HG02938 (cell line): ENCODE measurements around the gene ELOVL1.
"Not testable (repeated sequence)": the region's sequence is repeated elsewhere in the genome, so short reads cannot be mapped to it uniquely, and the experiment has no call there.

ENCODE experiments used
- ATAC-seq: cut with Tn5 transposase; IDR thresholded peaks from one replicate; pipeline ENCODE4 v1.9.1; 2021; ENCODE audit warnings: mild to moderate bottlenecking, moderate library complexity; ENCODE audit not compliant: unreplicated experiment

ELOVL1 gene

DNA sequence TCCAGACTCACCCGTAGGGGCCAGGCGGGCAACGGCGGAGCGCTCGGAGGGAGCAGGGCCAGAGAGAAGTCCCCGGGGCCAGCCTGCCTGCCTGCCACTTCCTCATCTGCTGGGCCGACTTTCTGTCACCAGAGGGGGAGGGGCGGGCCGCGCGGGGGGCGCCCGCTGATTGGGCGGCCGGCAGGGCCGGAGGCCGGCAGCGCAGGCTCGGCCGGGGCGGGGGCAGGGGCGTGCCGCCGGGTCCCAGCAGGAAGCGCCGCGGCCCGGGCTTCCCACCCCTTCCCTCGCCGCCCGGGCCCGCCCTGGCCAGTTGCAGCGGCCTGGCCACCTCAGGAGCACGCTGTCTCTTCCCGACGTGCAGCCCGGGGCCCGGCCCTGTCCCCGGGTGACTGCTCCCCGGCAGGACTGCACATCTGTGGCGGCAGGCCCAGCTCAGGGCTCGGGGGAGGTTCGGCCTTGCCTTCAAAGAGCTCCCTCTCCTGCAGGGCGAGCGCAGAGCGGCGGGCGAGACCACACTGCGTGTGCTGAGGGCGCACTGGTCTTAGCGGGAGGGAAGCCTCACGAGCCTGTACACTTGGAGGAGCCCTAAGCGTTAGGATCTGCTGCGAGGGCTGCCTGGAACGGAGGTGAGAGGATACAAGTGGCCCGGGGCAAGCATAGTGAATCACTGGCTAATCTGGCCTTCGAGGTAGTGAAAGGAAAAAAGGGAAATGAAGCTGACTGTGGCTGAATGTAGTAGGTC, at the start of gene ELOVL1:
Gene ELOVL1 (minus strand): TSS at position 108 of the 742 bp plus-strand sequence. CDS start 2,402 bp downstream, outside the sequence.
- ATAC-seq: peak; percentile 50

DNA sequence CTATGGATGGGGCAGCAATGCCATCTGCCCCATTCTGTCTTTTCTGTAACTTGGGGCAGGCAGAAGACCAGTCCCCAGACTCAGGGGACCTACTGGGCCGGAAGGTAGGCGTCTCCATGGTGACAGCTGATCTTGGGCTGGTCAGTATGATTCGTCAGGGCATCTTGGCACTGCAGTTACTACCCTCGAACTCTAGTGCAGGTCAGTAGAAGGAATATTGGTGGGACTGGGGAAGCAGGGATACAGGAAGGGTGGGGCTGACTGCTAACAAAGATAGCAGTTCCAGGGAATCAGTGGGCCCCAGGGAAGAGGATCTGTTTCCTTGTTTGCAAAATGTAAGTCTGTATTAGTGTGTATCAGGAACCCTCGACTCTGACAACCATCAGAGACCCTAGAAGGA, 48.1 kb upstream of the ELOVL1 start:
- ATAC-seq: no peak

DNA sequence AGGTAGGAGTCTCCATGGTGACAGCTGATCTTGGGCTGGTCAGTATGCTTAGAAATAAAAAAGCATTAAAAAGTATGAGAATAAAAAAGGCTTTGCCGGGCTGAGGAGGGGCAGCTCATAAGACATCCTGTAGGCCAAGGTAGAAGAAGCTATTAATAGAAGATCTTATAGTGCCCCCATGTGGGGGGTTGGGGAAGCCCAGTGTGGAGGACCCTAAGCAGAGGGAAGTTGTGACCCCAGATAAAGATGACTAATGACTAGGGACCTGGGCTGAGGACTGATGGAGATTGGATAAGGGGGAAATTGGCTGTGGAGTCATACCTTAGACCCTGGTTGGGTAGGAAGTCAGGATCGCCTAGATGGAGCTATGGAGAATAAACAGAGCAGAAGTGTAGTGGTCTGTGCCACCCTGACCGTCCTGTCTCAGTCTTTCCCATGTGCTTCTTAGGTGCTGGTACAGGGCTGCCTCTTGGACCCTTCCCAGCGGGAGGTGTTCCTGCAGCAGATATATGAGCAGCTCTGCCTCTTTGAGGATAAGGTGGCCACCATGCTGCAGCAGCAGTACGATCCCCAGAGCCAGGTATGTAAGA, 46.9 kb upstream of the ELOVL1 start:
- ATAC-seq: no peak

DNA sequence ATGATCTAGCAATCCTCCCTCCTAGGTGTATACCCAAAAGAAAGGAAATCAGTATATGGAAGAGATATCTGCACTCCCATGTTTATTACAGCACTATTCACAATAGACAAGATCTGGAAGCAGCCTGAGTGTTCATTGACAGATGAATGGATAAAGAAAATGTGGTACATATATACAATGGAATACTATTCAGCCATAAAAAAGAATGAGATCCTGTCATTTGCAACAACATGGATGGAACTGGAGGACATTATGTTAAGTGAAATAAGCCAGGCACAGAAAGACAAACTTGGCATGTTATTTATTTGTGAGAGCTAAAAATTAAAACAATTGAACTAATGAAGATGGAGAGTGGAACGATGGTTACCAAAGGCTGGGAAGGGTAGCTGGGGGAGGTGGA, 45.6 kb upstream of the ELOVL1 start:
- not testable (repeated sequence) for ATAC-seq

DNA sequence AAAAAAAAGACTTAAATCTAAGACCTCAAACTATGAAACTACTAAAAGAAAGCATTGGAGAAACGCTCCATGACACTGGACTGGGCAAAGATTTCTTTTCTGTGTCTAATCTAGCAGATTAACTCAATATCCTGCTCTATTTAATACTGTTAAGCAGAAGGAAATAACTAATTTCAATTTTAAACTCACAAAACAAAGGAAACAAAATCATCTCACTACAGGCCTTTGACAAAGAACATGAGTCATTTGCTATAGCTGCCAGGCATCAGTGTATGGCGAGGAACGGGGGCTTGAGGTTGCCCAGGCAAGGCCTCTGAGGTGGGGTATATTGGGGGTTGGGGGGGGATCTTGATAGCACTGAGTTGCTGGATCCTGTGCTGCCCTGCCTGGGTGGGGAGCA, 42.8 kb upstream of the ELOVL1 start:
- ATAC-seq: no peak

DNA sequence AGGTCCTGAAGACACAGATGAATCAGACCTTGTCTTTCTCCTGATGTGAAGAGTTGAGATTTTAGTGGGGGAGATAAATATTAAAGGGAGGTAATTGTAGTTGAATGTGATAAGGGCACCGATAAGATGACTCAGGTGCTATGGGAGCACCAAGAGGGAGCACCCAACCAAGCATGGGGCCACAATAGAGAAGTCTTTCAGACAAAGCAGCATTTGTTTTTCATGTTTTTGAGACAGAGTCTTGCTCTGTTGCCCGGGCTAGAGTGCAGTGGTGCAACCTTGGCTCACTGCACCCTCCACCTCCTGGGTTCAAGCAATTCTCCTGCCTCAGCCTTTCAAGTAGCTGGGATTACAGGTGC, 38.0 kb upstream of the ELOVL1 start:
- ATAC-seq: no peak

DNA sequence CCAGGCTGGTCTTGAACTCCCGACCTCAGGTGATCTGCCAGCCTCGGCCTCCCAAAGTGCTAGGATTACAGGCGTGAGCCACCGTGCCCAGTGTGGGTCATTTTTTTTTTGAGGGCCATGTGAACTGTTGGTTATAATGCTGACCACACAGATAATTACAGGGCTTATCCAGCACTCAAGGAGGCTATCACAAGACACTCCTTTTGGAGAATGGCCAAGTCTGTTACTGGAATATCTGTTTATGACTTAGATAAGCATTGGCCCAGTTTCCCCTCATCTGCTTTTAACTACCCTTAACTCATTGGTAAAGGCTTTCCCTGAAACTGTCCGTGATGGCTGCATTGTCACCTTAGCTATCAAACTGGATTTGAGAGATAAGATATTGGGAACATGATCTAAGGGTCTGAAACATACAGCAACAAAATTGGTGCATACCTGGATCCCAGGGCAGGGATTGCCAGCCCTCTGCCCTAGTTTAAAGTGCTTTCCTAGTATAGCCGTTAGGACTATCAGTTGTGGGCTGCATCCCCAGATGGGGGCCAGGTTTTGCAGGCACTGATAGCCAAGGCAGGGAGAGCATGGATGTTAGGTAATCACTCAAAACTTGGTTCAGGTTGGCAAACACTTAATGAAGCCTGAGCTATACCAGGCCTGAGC, 37.5 kb upstream of the ELOVL1 start:
- ATAC-seq: no peak

DNA sequence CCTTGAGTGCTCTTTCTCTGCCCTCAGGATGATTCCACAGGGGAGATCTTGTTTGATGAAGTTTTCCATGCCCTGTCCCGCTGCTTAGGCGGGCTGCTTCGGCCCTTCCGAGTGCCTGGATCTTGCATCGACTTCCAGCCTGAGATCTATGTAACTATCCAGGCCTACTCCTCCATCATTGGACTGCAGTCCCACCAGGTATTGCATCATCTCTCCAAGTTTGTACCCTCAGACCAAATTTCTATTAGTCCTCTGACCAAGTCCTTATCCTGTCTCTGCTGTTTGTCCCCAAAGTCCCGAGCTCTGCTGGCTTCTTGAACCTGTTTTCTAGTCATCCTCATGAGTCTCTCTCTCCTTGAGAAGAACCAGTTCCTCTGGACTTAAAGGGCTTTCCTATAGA, 36.5 kb upstream of the ELOVL1 start:
- ATAC-seq: no peak

DNA sequence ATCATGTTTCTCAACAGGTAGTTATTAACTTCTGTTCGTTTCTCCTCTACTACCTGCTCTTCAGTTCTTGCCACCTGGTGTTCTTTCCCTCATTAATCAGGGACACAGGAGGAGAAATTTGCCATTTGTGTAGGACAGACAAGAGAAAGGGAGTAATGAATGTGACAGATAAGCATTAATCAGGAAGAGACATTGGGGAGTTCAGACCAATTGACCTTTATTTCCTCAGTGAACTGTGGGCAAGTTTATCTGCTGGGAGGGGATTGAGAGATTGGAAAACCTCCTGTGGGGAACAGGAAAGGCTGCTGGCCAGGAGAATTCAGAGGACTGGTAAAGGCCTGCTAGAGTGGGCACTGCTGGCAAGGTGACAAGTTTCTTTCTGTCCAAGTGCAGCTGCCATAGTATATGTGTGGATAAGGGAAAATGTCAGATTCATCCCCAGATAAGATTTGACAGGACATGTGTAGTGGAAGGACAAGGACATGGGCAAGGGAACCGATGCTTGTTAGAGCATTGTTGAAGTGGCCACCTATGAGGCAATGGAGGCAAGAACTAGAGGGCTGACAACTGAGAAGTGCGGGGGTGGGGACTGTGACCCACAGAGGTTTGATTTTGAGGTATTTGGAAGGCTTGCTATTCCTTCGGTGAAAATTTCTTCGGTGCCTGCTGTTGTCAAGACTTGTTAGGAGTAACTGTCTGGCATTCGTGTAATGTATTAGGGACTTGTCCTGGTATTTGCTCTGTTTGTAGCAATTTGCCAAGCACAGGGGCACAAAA, 34.5 kb upstream of the ELOVL1 start:
- no peak for ATAC-seq

DNA sequence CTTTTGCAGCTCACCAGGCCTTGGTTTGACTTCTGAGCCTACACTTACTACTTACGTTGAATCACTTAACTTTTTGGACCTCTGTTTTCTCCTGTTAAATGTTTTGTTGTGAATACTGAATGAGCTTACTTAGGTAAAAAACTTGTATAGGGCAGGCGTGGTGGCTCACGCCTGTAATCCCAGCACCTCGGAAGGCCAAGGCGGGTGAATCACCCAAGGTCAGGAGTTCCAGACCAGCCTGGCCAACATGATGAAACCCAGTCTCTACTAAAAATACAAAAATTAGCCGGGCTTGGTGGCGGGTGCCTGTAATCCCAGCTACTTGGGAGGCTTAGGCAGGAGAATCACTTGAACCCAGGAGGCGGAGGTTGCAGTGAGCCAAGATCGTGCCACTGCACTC, 32.6 kb upstream of the ELOVL1 start:
- ATAC-seq: not testable (repeated sequence)

DNA sequence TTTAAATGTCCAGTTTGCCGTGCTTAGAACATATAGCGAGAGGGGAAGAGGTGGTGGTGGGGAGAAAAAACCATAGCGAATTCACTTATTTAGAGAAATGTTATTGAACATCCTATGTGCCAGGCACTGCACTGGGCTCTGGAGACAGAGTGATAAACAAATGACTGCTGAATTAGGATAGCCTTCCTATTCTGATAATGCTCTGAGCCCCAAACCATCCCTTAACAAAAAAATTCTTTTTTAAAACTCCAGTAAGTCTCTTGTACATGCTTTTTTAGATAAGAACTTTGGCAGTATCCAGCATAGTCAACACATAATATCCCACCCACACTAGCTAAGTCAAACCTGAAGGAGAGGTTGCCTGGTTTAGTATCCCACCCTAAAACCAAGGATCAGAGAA, 30.4 kb upstream of the ELOVL1 start:
- no peak for ATAC-seq

DNA sequence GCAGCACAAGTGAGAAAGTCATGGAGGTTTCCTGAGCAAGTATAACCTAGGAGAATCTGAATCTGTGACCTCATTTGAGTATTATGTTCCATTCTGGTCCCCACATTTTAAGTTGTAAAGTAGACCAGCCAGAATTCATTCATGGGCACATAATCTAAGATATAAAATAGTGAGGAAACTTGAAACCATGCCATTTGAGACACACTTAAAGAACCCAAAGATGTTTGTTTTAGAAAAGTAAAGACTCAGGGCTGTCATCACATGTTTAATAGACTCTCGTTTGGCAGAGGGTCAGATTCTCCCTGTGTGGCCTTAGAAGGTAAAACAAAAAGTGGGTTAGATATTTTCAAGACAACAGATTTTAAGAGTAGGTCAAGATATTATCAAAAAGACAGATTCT, 28.2 kb upstream of the ELOVL1 start:
- no peak for ATAC-seq

DNA sequence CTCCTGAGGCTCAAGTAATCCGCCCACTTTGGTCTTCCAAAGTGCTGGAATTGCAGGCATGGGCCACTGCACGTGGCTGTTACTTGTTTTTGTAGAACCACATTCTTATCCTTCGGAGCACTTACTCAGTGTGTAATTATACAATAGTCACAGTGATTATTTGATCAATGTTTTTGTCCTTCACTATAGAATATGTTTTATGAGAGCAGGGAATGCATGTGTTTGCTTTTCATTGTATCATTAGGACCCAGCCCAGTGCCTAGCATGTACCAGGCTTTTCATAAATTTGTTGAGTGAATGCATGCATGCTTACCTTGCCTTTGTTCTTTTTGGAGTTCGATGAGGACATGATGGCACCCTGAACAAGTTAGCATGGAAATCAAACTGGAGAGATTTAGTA, 27.7 kb upstream of the ELOVL1 start:
- ATAC-seq: no peak

DNA sequence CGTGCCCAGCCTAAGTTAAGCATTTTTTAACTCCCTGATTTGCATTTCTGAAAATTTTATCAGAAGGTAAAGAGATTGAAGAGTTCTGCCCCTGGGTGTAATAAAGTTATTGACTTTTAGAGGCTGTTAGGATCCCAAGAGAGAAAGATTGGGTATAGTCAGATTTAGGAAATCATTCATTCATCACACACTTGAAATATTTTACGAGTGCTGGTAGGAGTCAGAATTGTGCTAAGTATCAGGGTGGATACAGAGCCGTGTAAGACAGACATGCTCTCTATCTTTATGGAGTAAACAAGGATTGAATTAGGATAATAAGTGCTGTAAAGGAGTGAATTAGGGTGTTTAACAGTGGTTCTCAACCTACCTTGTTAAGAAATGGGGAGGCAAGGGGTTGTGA, 24.9 kb upstream of the ELOVL1 start:
- no peak for ATAC-seq

DNA sequence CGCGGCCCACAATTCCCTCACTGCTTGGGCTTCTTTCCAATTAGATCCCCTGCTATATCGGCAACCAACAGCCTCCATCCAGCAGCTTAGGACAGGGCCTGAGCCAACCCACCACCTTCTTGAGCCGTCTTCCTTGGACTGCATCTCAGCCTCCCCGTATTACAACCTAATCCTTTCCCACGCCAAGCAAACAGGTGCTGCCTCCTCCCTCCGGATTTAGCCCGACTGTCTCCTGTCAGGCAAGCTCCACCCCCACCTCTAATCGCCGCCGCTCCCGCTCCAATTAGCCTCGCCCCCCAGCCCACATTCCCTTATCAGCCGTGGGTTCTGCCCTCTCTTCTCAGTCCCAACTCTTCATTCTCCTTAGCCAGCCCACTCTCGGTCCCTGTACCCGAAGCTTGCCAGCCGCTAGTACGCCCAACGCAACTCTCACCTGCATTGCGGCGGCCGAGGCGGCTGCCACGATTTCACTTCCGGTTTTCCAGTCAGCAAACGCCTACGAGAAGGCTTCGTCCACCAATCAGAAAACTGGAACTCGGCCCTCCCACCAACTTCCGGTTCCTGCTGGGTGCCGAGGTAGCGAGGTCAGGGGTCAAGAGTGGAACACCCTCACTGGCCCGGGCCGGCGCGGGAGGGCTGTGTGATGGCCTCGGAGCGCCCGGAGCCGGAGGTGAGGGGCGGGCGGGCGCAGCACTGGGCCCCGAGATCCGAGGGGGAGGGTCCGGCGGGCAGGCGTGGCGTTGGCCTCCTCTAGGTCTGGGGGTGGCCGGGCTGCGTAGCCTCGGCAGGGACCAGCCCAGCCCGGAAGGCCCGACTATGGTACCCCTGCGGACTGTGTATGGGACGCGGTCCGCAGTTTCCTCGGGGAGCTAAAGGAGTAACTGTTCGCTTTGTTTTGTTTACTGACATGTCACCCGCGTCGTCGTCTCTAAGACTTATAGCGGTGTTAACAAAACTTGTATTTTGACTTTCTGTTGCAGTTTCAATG, 21.8 kb upstream of the ELOVL1 start, which contains the start of the genes MED8 and SZT2:
Gene MED8 (minus strand): TSS at position 475 of the 988 bp plus-strand sequence. CDS start 36 bp downstream, at position 439.
Gene SZT2 (plus strand): TSS at position 574 of the 988 bp plus-strand sequence. CDS start 70 bp downstream, at position 644.
- peak; percentile 81 for ATAC-seq

DNA sequence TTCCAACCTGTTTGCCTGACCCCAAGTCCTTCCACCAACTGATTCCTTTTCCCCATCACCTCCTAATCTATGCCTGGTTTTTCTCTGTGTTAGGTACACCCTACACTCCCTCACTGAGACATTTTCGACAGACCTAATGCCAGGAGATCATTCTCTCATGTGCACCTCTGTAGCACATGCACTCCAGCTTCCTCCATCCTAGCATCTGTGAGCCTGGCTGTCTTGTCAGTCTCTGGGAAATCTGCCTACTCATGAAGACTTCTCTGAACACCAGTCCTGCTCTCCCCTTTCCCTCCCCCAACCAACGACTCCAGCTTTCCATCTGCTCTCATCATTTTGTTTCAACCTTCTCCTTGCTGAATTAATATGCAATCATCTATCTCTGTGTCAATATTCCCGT, 20.8 kb upstream of the ELOVL1 start:
- ATAC-seq: no peak

DNA sequence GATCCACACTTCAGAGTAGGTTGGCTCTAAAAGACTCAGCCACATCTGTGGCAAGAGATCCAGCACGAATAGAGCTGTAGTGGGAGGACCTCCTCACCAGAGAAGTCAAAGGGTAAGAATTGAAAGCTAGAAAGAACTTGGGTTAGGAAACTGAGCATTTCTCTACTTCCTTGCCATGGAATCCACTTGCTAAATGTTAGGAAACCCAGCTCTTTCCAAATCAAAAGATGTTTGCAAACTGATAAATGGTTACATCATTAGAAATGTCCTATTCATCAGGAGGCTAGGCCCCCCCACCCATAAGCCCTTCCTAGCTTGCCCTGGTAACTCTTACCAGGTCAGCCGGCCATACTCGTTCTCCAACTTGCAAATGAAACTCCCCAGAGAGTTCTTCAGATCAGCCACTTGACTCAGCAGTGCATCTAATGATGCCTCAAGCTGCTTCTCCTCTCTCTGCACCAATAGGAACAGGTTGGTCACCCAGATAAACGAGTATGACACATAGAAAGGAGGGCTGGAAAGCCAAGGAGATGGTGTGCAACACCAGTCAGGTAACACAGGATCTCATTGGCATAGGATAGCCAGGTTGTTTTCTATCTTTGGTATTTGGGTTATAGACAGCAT, 20.3 kb upstream of the ELOVL1 start:
- ATAC-seq: no peak

DNA sequence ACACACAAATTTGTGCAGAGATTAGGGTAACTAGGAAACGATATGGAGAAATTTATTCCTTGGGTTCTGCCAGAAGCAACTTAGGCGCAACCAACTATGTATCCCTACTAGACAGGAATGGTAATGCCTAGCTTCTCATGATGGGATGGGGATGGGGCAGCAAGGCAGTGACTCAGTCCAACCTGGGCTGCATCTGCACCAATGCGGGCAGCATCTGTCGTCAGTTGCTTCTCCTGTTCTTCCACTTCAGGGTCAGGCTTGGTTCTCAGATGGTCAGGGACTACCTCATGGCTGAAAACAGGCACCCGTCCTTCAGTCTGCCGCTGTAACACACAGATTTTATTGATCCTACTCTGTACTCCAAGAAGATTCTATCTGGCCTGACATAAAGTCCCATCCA, 18.9 kb upstream of the ELOVL1 start:
- no peak for ATAC-seq

DNA sequence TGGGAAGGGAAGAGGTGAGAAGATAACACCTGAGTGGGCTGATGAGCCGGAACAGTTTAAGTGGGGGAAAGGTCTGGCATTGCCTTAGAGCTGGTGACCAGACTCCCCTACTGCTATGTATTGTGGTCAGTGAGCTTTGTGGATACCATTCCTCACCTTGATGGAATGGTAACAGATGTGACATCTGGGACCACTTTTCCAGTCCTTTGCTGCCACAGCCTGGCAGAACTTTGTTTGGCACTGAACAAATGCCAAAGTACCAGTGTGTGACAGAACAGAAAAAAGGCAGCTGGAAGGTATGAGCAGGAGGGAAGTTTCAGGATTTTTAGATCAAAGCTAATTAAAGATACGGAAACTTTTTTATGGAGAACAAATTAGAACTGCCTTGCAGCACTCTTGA, 15.6 kb upstream of the ELOVL1 start:
- no peak for ATAC-seq
